IPS-18a (cell line): ENCODE data around the gene LACRT.
"Not testable (repeated sequence)": the region's sequence is repeated elsewhere in the genome, so short reads cannot be mapped to it uniquely, and the experiment has no call there.

Source experiments
- H3K27ac ChIP-seq: one replicate; pipeline ENCODE4 v1.5.1; 2013; ENCODE audit warnings: low read length
- H3K27me3 ChIP-seq: one replicate; pipeline ENCODE4 v1.6.1; 2013; ENCODE audit warnings: mild to moderate bottlenecking, low read length; ENCODE audit not compliant: control insufficient read depth, insufficient read depth
- H3K36me3 ChIP-seq: one replicate; pipeline ENCODE4 v1.6.1; 2013; ENCODE audit warnings: low read depth, low read length; ENCODE audit not compliant: control insufficient read depth
- H3K4me1 ChIP-seq: one replicate; pipeline ENCODE4 v1.6.1; 2013; ENCODE audit warnings: low read depth, low read length; ENCODE audit not compliant: control insufficient read depth
- H3K4me3 ChIP-seq: one replicate; pipeline ENCODE4 v1.5.1; 2013; ENCODE audit warnings: low read length
- H3K9ac ChIP-seq: one replicate; pipeline ENCODE4 v1.6.1; 2013; ENCODE audit warnings: mild to moderate bottlenecking, low read length, moderate library complexity
- H3K9me3 ChIP-seq: one replicate; pipeline ENCODE4 v1.6.1; 2013; ENCODE audit warnings: low read depth, low read length; ENCODE audit not compliant: control insufficient read depth

The LACRT gene

DNA sequence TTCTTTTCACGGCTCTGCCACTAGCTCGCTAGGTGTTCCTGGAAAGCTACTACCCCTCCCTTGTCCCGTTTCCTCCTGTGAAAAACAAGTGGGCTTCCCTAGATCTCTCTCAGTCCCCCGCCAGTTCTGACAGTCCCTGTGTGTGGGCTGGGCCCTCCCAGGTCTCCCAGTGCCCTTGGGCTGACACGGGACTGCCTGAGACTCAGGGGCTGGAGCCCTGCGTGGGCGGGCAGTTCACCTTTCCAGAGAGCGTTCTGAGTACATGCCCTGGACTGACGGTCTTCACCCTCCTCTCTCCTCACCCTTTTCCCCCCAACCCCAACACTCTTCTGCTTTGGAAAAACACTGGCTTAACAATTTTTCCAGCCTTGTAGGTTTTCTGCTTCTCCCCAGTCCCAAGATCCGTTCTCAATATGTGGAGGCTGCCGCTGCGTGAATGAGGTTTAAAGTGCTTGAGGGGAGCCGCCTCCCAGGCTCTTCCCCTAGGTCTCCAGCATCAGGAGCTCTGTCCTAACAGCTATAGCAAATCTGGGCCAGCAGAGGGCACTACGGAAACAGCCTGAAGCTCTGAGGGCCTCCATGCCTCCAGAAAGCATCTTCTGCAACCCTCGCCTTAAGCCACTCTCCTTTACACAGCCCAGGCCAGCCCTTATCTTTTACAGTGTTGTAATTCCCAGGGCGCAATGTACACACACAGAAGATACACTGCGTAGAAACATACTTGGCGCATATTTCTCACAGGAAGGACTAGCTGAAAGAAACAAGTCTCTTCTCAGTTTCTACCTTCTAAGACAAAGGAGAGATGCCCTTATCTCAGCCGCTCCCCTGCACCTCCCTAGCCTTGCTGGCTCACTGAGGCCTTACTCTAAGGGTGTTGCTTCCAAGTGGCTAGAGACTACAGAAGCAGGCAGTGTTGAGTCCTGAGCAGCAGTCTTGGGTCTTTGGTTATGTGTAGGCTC, 23.9 kb upstream of the LACRT start:
- Histone ChIP-seq H3K4me3 (no peak overlapping the region), H3K4me1 (peaks cover 11% of the 10 kb centered on the region), H3K9ac (no peak overlapping the region), H3K9me3 (no peaks in the 10 kb centered on the region), H3K27ac (no peak overlapping the region), H3K27me3 (no peaks in the 10 kb centered on the region), H3K36me3 (no peaks in the 10 kb centered on the region)

GRCh38 chr12:54657105-54657607, 22.5 kb upstream of the LACRT start:
- no peaks in the 10 kb centered on the region for H3K36me3 ChIP-seq
- no peaks in the 10 kb centered on the region for H3K9me3 ChIP-seq
- H3K27me3 ChIP-seq = no peaks in the 10 kb centered on the region
- no peak overlapping the region for H3K27ac ChIP-seq
- H3K9ac ChIP-seq = no peak overlapping the region
- H3K4me3 ChIP-seq = no peak overlapping the region
- peaks cover 11% of the 10 kb centered on the region for H3K4me1 ChIP-seq

- no peak overlapping the region for H3K27ac ChIP-seq
- H3K27me3 ChIP-seq = no peaks in the 10 kb centered on the region
- no peak overlapping the region for H3K4me3 ChIP-seq
Observed at GRCh38 chr12:54654926-54655325, 20.2 kb upstream of the LACRT start.

DNA sequence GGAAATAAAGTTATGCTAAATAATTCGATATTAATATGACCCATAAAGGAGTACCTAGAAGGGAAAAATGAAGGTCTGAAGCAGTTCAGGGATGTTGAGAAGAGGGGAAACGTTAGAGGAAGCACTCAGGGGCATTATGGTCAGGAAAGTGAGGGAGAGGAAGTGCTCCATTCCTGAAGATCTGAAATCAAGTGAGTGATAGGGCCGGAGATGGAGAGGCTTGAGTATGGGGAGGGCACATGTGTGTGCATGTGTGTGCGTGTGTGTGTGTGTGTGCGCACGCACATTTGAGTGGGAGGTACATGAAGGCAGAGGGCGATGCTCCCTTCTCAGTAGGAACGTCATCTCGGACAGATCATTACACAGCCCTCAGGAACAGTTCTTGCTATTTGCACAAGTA, 18.3 kb upstream of the LACRT start:
- Histone ChIP-seq H3K9me3 (no peaks in the 10 kb centered on the region), H3K27ac (no peak overlapping the region), H3K4me3 (no peak overlapping the region), H3K27me3 (no peaks in the 10 kb centered on the region), H3K4me1 (peaks cover 6% of the 10 kb centered on the region), H3K36me3 (no peaks in the 10 kb centered on the region), H3K9ac (no peak overlapping the region)

More at GRCh38 chr12:54654926-54655325, 20.2 kb upstream of the LACRT start:
- H3K4me1 ChIP-seq = peaks cover 11% of the 10 kb centered on the region
- no peaks in the 10 kb centered on the region for H3K9me3 ChIP-seq
- no peaks in the 10 kb centered on the region for H3K36me3 ChIP-seq
- H3K9ac ChIP-seq = no peak overlapping the region

GRCh38 chr12:54650889-54651288, 16.2 kb upstream of the LACRT start:
- Histone ChIP-seq H3K27ac (no peak overlapping the region), H3K27me3 (no peaks in the 10 kb centered on the region), H3K9me3 (no peaks in the 10 kb centered on the region), H3K9ac (no peak overlapping the region), H3K4me1 (peaks cover 6% of the 10 kb centered on the region), H3K4me3 (no peak overlapping the region), H3K36me3 (no peaks in the 10 kb centered on the region)

DNA sequence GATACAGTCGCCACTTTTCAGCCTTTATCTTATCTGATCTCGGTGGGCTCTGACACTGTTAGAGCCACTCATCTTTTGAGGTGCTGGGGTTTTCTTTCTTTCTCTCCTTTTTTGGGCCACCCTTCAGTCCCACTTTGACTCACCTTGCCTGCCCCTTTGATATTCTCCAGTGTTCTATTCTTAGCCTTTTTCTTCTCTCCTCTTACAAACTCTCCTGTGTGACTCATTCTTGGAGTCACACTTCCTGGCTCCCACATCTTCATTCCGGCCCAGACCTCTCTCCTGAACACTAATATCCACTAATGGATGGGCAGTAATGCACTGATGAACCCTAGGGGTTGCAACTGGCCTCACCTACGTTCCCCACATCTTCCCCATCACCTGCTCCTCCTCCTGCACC, 15.7 kb upstream of the LACRT start:
- no peak overlapping the region for H3K27ac ChIP-seq
- H3K4me3 ChIP-seq = no peak overlapping the region
- no peak overlapping the region for H3K9ac ChIP-seq
- H3K9me3 ChIP-seq = no peaks in the 10 kb centered on the region
- no peaks in the 10 kb centered on the region for H3K36me3 ChIP-seq
- H3K27me3 ChIP-seq = no peaks in the 10 kb centered on the region
- H3K4me1 ChIP-seq = peaks cover 6% of the 10 kb centered on the region

DNA sequence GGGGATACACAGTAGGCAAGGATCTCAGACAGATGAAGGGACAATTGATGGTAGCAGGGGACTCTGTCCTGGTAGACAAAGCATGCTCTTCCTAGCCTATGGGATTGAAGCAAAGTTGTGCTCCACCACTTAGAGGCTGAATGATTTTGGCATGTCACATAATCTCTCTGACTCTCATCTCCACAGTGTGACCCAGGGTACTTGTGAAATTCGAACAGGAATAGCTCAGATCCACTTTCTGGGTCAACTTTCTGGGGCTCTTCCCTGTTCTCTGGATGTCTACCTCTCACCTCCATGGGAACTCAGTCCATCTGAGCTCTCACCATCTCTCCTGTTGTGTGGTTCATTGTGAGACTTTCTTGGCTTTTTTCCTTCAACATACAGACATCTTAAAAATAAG, 15.1 kb upstream of the LACRT start:
- no peaks in the 10 kb centered on the region for H3K36me3 ChIP-seq
- no peaks in the 10 kb centered on the region for H3K27me3 ChIP-seq

DNA sequence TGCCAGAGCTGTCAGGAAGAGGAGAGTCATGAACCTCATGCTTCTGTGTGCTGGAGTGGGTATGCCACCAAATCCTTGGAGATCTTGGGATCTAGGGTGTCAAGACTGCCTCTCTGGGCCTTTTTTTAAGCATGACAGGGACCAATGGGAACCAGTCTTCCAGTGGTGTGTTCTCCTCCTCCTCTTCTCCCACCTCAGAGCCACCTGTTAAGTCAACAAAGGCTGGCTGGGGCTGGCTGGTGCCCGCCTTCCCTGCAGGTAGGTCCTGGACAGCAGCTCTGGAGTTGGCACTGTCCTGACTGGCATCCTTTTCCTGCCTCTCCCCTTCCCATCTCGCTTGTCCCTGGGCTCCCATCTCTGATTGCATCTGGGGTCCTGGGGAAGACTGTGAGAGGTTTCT, 13.6 kb upstream of the LACRT start, which contains the start of gene DCD:
DCD (minus strand) TSS at position 101 of the 400 bp plus-strand sequence; CDS start at position 39, 62 bp downstream.
- Histone ChIP-seq H3K27me3 (no peaks in the 10 kb centered on the region), H3K4me1 (no peaks in the 10 kb centered on the region), H3K9me3 (no peaks in the 10 kb centered on the region), H3K9ac (no peak within 1 kb of the TSS), H3K27ac (no peak within 1 kb of the TSS), H3K36me3 (no peaks in the 10 kb centered on the region), H3K4me3 (no peak within 1 kb of the TSS)

More for the DNA sequence above, 15.1 kb upstream of the LACRT start:
- Histone ChIP-seq H3K4me3 (no peak overlapping the region), H3K4me1 (peaks cover under 1% of the 10 kb centered on the region), H3K9me3 (no peaks in the 10 kb centered on the region), H3K27ac (no peak overlapping the region), H3K9ac (no peak overlapping the region)

GRCh38 chr12:54641554-54641953, 6.9 kb upstream of the LACRT start:
- no peaks in the 10 kb centered on the region for H3K36me3 ChIP-seq
- H3K9me3 ChIP-seq = no peaks in the 10 kb centered on the region
- no peaks in the 10 kb centered on the region for H3K4me1 ChIP-seq
- H3K27me3 ChIP-seq = no peaks in the 10 kb centered on the region
- no peak overlapping the region for H3K9ac ChIP-seq
- H3K27ac ChIP-seq = no peak overlapping the region
- H3K4me3 ChIP-seq = no peak overlapping the region

GRCh38 chr12:54641089-54641488, 6.4 kb upstream of the LACRT start:
- Histone ChIP-seq H3K9ac (no peak overlapping the region), H3K36me3 (no peaks in the 10 kb centered on the region), H3K4me1 (no peaks in the 10 kb centered on the region), H3K9me3 (no peaks in the 10 kb centered on the region), H3K27me3 (no peaks in the 10 kb centered on the region), H3K27ac (no peak overlapping the region), H3K4me3 (no peak overlapping the region)

DNA sequence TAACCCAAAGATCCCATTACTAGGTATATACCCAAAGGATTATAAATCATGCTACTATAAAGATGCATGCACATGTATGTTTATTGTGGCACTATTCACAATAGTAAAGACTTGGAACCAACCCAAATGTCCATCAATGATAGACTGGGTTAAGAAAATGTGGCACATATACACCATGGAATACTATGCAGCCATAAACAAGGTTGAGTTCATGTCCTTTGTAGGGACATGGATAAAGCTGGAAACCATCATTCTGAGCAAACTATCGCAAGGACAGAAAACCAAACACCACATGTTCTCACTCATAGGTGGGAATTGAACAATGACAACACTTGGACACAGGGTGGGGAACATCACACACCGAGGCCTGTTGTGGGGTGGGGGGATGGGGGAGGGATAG, 4.4 kb upstream of the LACRT start:
- not testable (repeated sequence) for H3K36me3 ChIP-seq, H3K4me1 ChIP-seq, H3K4me3 ChIP-seq, H3K9ac ChIP-seq, H3K9me3 ChIP-seq, H3K27me3 ChIP-seq, H3K27ac ChIP-seq
